ENCODE data around the gene TUBA3C. TPM values are rescaled to one million over a fixed set of nuclear protein-coding genes. Genes with fewer than 3 reads are reported as not detected.
"Not testable (repeated sequence)": the region's sequence is repeated elsewhere in the genome, so short reads cannot be mapped to it uniquely, and the experiment has no call there.

The TUBA3C gene
- total RNA-seq (2014; rRNA removed; shearing (Covaris generic)), result not detected in 2 replicates

GRCh38 chr13:19181621-19182485 lies at the start of gene TUBA3C:
TUBA3C (minus strand) TSS chr13:19181824; CDS start chr13:19181747, 77 bp downstream.
- Histone ChIP-seq H3K36me3 (replicated peaks; ENCODE audit: control insufficient read depth, insufficient read depth, low read length) (no peaks in the 10 kb centered on the region), H3K27me3 (ENCODE audit: control insufficient read depth, insufficient read depth, low read length) (no peaks in the 10 kb centered on the region), H3K4me3 (ENCODE audit: insufficient read depth, low read depth, low read length) (no peak within 1 kb of the TSS)
- DNase-seq, result no peak

GRCh38 chr13:19207413-19207812 lies 25.8 kb upstream of the TUBA3C start:
- H3K4me3 ChIP-seq (ENCODE audit: insufficient read depth, low read depth, low read length); H3K36me3 ChIP-seq (replicated peaks; ENCODE audit: control insufficient read depth, insufficient read depth, low read length); H3K27me3 ChIP-seq (ENCODE audit: control insufficient read depth, insufficient read depth, low read length); DNase-seq: not testable (repeated sequence)

- H3K36me3 ChIP-seq (replicated peaks; ENCODE audit: control insufficient read depth, insufficient read depth, low read length); H3K4me3 ChIP-seq (ENCODE audit: insufficient read depth, low read depth, low read length); H3K27me3 ChIP-seq (ENCODE audit: control insufficient read depth, insufficient read depth, low read length); DNase-seq: not testable (repeated sequence)
Measured at GRCh38 chr13:19192622-19193021, 11.0 kb upstream of the TUBA3C start.

- not testable (repeated sequence) for H3K4me3 ChIP-seq (ENCODE audit: insufficient read depth, low read depth, low read length); H3K27me3 ChIP-seq (ENCODE audit: control insufficient read depth, insufficient read depth, low read length); H3K36me3 ChIP-seq (replicated peaks; ENCODE audit: control insufficient read depth, insufficient read depth, low read length); DNase-seq
Measured at GRCh38 chr13:19189911-19190310, 8.3 kb upstream of the TUBA3C start.

- not testable (repeated sequence) for H3K4me3 ChIP-seq (ENCODE audit: insufficient read depth, low read depth, low read length); DNase-seq; H3K36me3 ChIP-seq (replicated peaks; ENCODE audit: control insufficient read depth, insufficient read depth, low read length); H3K27me3 ChIP-seq (ENCODE audit: control insufficient read depth, insufficient read depth, low read length)
Measured at GRCh38 chr13:19189368-19189767, 7.7 kb upstream of the TUBA3C start.

GRCh38 chr13:19185865-19186645 lies 4.4 kb upstream of the TUBA3C start:
- no peak for DNase-seq
- Histone ChIP-seq H3K36me3 (replicated peaks; ENCODE audit: control insufficient read depth, insufficient read depth, low read length) (no peaks in the 10 kb centered on the region), H3K4me3 (ENCODE audit: insufficient read depth, low read depth, low read length) (no peak overlapping the region), H3K27me3 (ENCODE audit: control insufficient read depth, insufficient read depth, low read length) (no peaks in the 10 kb centered on the region)

- DNase-seq, result no peak
- H3K4me3 ChIP-seq (ENCODE audit: insufficient read depth, low read depth, low read length), result no peak overlapping the region
- no peaks in the 10 kb centered on the region for H3K27me3 ChIP-seq (ENCODE audit: control insufficient read depth, insufficient read depth, low read length)
- H3K36me3 ChIP-seq (replicated peaks; ENCODE audit: control insufficient read depth, insufficient read depth, low read length), result no peaks in the 10 kb centered on the region
Measured at GRCh38 chr13:19185086-19185864, 3.7 kb upstream of the TUBA3C start.

- no peak for DNase-seq
- Histone ChIP-seq H3K4me3 (ENCODE audit: insufficient read depth, low read depth, low read length) (no peak overlapping the region), H3K36me3 (replicated peaks; ENCODE audit: control insufficient read depth, insufficient read depth, low read length) (no peaks in the 10 kb centered on the region), H3K27me3 (ENCODE audit: control insufficient read depth, insufficient read depth, low read length) (no peaks in the 10 kb centered on the region)
Measured at GRCh38 chr13:19184176-19184575, 2.6 kb upstream of the TUBA3C start.

GRCh38 chr13:19183676-19184075 lies 2.1 kb upstream of the TUBA3C start:
- Histone ChIP-seq H3K4me3 (ENCODE audit: insufficient read depth, low read depth, low read length) (no peak overlapping the region), H3K36me3 (replicated peaks; ENCODE audit: control insufficient read depth, insufficient read depth, low read length) (no peaks in the 10 kb centered on the region), H3K27me3 (ENCODE audit: control insufficient read depth, insufficient read depth, low read length) (no peaks in the 10 kb centered on the region)
- DNase-seq, result no peak

- H3K36me3 ChIP-seq (replicated peaks; ENCODE audit: control insufficient read depth, insufficient read depth, low read length), result no peaks in the 10 kb centered on the region
- DNase-seq, result no peak
- no peaks in the 10 kb centered on the region for H3K27me3 ChIP-seq (ENCODE audit: control insufficient read depth, insufficient read depth, low read length)
- H3K4me3 ChIP-seq (ENCODE audit: insufficient read depth, low read depth, low read length), result no peak overlapping the region
Measured at GRCh38 chr13:19182536-19182935, 912 bp upstream of the TUBA3C start.

- Histone ChIP-seq H3K4me3 (ENCODE audit: insufficient read depth, low read depth, low read length) (no peak overlapping the region), H3K27me3 (ENCODE audit: control insufficient read depth, insufficient read depth, low read length) (no peaks in the 10 kb centered on the region), H3K36me3 (replicated peaks; ENCODE audit: control insufficient read depth, insufficient read depth, low read length) (no peaks in the 10 kb centered on the region)
- no peak for DNase-seq
Measured at GRCh38 chr13:19181021-19181620, 503 bp downstream of the TUBA3C start.

GRCh38 chr13:19179916-19180315 lies 1.7 kb downstream of the TUBA3C start:
- no peaks in the 10 kb centered on the region for H3K27me3 ChIP-seq (ENCODE audit: control insufficient read depth, insufficient read depth, low read length)
- no peak for DNase-seq
- H3K36me3 ChIP-seq (replicated peaks; ENCODE audit: control insufficient read depth, insufficient read depth, low read length), result no peaks in the 10 kb centered on the region
- H3K4me3 ChIP-seq (ENCODE audit: insufficient read depth, low read depth, low read length), result no peak overlapping the region

- no peak overlapping the region for H3K4me3 ChIP-seq (ENCODE audit: insufficient read depth, low read depth, low read length)
- no peak for DNase-seq
- H3K36me3 ChIP-seq (replicated peaks; ENCODE audit: control insufficient read depth, insufficient read depth, low read length), result no peaks in the 10 kb centered on the region
- H3K27me3 ChIP-seq (ENCODE audit: control insufficient read depth, insufficient read depth, low read length), result no peaks in the 10 kb centered on the region
Measured at GRCh38 chr13:19178901-19179593, 2.6 kb downstream of the TUBA3C start.

Data from H7 (cell line).